Measurements from ENCODE around the gene ERBIN.
"Not testable (repeated sequence)": the region's sequence is repeated elsewhere in the genome, so short reads cannot be mapped to it uniquely, and the experiment has no call there.

ERBIN gene

GRCh38 chr5:65955746-65956145 is 29.4 kb downstream of the ERBIN start:
- no peak for DNase-seq (ENCODE audit: low read depth in 2 of 2, low spot score in 1 of 2)

- DNase-seq (ENCODE audit: low read depth in 2 of 2, low spot score in 1 of 2): not testable (repeated sequence)
Measured at GRCh38 chr5:65957703-65958102, 31.3 kb downstream of the ERBIN start.

GRCh38 chr5:65961633-65962032 is 35.3 kb downstream of the ERBIN start:
- no peak for DNase-seq (ENCODE audit: low read depth in 2 of 2, low spot score in 1 of 2)

GRCh38 chr5:65967288-65968066 is 41.1 kb downstream of the ERBIN start:
- no peak for DNase-seq (ENCODE audit: low read depth in 2 of 2, low spot score in 1 of 2)

GRCh38 chr5:65969539-65970393 is 43.4 kb downstream of the ERBIN start:
- no peak for DNase-seq (ENCODE audit: low read depth in 2 of 2, low spot score in 1 of 2)

GRCh38 chr5:65970481-65971367 is 44.3 kb downstream of the ERBIN start:
- DNase-seq (ENCODE audit: low read depth in 2 of 2, low spot score in 1 of 2): no peak

GRCh38 chr5:65971643-65972042 is 45.3 kb downstream of the ERBIN start:
- no peak for DNase-seq (ENCODE audit: low read depth in 2 of 2, low spot score in 1 of 2)

- DNase-seq (ENCODE audit: low read depth in 2 of 2, low spot score in 1 of 2): not testable (repeated sequence)
Measured at GRCh38 chr5:65972896-65973295, 46.5 kb downstream of the ERBIN start.

GRCh38 chr5:65978251-65978650 is 51.9 kb downstream of the ERBIN start:
- DNase-seq (ENCODE audit: low read depth in 2 of 2, low spot score in 1 of 2): no peak

GRCh38 chr5:65981548-65981947 is 55.2 kb downstream of the ERBIN start:
- DNase-seq (ENCODE audit: low read depth in 2 of 2, low spot score in 1 of 2): no peak

- DNase-seq (ENCODE audit: low read depth in 2 of 2, low spot score in 1 of 2): no peak
Measured at GRCh38 chr5:65981969-65982619, 55.7 kb downstream of the ERBIN start.

- DNase-seq (ENCODE audit: low read depth in 2 of 2, low spot score in 1 of 2): no peak
Measured at GRCh38 chr5:65982635-65983034, 56.3 kb downstream of the ERBIN start.

- DNase-seq (ENCODE audit: low read depth in 2 of 2, low spot score in 1 of 2): no peak
Measured at GRCh38 chr5:65984098-65984885, 57.9 kb downstream of the ERBIN start.

- no peak for DNase-seq (ENCODE audit: low read depth in 2 of 2, low spot score in 1 of 2)
Measured at GRCh38 chr5:65986050-65986451, 59.7 kb downstream of the ERBIN start.

GRCh38 chr5:65986796-65987195 is 60.4 kb downstream of the ERBIN start:
- DNase-seq (ENCODE audit: low read depth in 2 of 2, low spot score in 1 of 2): no peak

- DNase-seq (ENCODE audit: low read depth in 2 of 2, low spot score in 1 of 2): no peak
Measured at GRCh38 chr5:65987982-65988381, 61.6 kb downstream of the ERBIN start.

GRCh38 chr5:65989158-65989557 is 62.8 kb downstream of the ERBIN start:
- no peak for DNase-seq (ENCODE audit: low read depth in 2 of 2, low spot score in 1 of 2)

- DNase-seq (ENCODE audit: low read depth in 2 of 2, low spot score in 1 of 2): no peak
Measured at GRCh38 chr5:65992630-65993029, 66.3 kb downstream of the ERBIN start.

- DNase-seq (ENCODE audit: low read depth in 2 of 2, low spot score in 1 of 2): no peak
Measured at GRCh38 chr5:65994117-65994786, 67.9 kb downstream of the ERBIN start.

Measured in stimulated activated CD8-positive, alpha-beta memory T cell treated with anti-CD3 and anti-CD28 coated beads, Interleukin-4, amount 100 ng/mL, for 4 hours (primary cell).